Nephron (organoid): ENCODE data around the gene NR1I2.

Source experiments
- H3K27ac Mint-ChIP-seq, 3 experiments: 2 replicates each; pipeline ENCODE4 v1.8.0; 2020; ENCODE audit warnings: mixed read lengths in 3 of 3, mild to moderate bottlenecking in 2 of 3, moderate library complexity in 1 of 3
- H3K27me3 Mint-ChIP-seq: 2 replicates; pipeline ENCODE4 v1.8.0; 2021; ENCODE audit warnings: low read depth, mild to moderate bottlenecking, moderate library complexity, mixed read lengths
- H3K36me3 Mint-ChIP-seq: 2 replicates; pipeline ENCODE4 v1.8.0; 2020; ENCODE audit warnings: low read depth, mixed read lengths
- H3K4me1 Mint-ChIP-seq: 2 replicates; pipeline ENCODE4 v1.8.0; 2020; ENCODE audit warnings: mixed read lengths
- H3K4me3 Mint-ChIP-seq, 3 experiments: 2 replicates each; pipeline ENCODE4 v1.8.0; 2020; ENCODE audit warnings: mild to moderate bottlenecking in 3 of 3, mixed read lengths in 3 of 3, moderate library complexity in 2 of 3
- H3K9me3 Mint-ChIP-seq: 2 replicates; pipeline ENCODE4 v1.8.0; 2020; ENCODE audit warnings: mixed read lengths
- TF ChIP-seq, protein P1 (sequence below), 3 experiments: fragments of 200-600 bp; sonication (generic); IDR thresholded peaks; one replicate each; pipeline ENCODE4 v1.5.0; 2021; ENCODE audit warnings: antibody characterized with exemption in 3 of 3; ENCODE audit not compliant: unreplicated experiment in 3 of 3

Gene NR1I2

GRCh38 chr3:119800844-119801243 lies 18.9 kb downstream of the NR1I2 start:
- H3K4me1 Mint-ChIP-seq = no peaks in the 10 kb centered on the region
- H3K27ac Mint-ChIP-seq = no peak overlapping the region
- TF ChIP-seq, protein P1, sequence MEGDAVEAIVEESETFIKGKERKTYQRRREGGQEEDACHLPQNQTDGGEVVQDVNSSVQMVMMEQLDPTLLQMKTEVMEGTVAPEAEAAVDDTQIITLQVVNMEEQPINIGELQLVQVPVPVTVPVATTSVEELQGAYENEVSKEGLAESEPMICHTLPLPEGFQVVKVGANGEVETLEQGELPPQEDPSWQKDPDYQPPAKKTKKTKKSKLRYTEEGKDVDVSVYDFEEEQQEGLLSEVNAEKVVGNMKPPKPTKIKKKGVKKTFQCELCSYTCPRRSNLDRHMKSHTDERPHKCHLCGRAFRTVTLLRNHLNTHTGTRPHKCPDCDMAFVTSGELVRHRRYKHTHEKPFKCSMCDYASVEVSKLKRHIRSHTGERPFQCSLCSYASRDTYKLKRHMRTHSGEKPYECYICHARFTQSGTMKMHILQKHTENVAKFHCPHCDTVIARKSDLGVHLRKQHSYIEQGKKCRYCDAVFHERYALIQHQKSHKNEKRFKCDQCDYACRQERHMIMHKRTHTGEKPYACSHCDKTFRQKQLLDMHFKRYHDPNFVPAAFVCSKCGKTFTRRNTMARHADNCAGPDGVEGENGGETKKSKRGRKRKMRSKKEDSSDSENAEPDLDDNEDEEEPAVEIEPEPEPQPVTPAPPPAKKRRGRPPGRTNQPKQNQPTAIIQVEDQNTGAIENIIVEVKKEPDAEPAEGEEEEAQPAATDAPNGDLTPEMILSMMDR (IDR thresholded peaks at IDR 0.05; ENCODE audit: unreplicated experiment in 3 of 3) = no peak
- H3K27me3 Mint-ChIP-seq = peaks cover 3% of the 10 kb centered on the region
- H3K4me3 Mint-ChIP-seq = no peak overlapping the region
- H3K36me3 Mint-ChIP-seq = no peaks in the 10 kb centered on the region
- no peaks in the 10 kb centered on the region for H3K9me3 Mint-ChIP-seq

DNA sequence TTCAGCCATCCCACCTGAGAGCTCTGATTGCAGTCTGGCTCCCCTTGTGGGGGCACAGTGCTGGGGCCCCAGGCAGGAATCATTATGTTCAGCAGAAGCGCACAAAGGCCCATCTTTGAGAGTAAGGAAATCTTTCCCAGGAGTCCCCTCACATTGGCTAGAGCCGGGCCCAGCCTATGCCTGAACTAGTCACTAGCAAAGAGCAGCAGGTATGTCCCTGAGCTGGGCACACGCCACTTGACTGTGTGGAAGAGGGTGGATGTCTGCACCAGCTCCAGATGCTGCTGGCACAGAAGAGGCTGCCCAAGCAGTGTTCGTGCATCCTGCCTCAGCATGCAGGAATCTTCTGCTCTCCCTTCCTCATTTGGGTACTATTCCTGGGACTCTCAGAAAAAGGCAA lies 26.3 kb downstream of the NR1I2 start:
- no peaks in the 10 kb centered on the region for H3K9me3 Mint-ChIP-seq
- H3K4me3 Mint-ChIP-seq = no peak overlapping the region
- H3K36me3 Mint-ChIP-seq = no peaks in the 10 kb centered on the region
- no peaks in the 10 kb centered on the region for H3K4me1 Mint-ChIP-seq
- peaks cover 4% of the 10 kb centered on the region for H3K27me3 Mint-ChIP-seq
- TF ChIP-seq, protein P1 (IDR thresholded peaks at IDR 0.05; ENCODE audit: unreplicated experiment in 3 of 3) = no peak
- no peak overlapping the region for H3K27ac Mint-ChIP-seq

DNA sequence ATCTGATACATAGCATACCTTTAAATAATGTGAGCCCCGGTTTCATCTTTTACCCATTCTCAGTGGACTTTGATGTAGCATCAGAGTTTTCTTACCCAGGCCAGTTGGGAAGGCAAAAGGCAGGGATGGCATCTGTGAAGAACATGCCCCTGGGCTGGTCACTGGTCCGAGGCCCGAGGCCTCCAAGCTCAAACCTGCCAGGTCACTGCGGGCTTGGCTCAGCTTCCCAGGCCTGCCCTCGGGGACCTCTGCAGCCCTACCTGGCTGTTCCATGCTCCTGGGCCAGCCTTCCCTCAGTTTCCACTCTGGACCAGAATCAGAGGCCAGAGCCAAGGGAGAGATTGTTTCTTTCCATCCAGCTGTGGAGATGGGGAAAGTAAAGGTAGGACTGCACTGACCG lies 26.9 kb downstream of the NR1I2 start:
- Mint-ChIP-seq H3K4me3 (no peak overlapping the region), H3K9me3 (no peaks in the 10 kb centered on the region), H3K27ac (no peak overlapping the region), H3K27me3 (peaks cover 4% of the 10 kb centered on the region), H3K36me3 (no peaks in the 10 kb centered on the region), H3K4me1 (no peaks in the 10 kb centered on the region)
- TF ChIP-seq, protein P1 (IDR thresholded peaks at IDR 0.05; ENCODE audit: unreplicated experiment in 3 of 3) = no peak

DNA sequence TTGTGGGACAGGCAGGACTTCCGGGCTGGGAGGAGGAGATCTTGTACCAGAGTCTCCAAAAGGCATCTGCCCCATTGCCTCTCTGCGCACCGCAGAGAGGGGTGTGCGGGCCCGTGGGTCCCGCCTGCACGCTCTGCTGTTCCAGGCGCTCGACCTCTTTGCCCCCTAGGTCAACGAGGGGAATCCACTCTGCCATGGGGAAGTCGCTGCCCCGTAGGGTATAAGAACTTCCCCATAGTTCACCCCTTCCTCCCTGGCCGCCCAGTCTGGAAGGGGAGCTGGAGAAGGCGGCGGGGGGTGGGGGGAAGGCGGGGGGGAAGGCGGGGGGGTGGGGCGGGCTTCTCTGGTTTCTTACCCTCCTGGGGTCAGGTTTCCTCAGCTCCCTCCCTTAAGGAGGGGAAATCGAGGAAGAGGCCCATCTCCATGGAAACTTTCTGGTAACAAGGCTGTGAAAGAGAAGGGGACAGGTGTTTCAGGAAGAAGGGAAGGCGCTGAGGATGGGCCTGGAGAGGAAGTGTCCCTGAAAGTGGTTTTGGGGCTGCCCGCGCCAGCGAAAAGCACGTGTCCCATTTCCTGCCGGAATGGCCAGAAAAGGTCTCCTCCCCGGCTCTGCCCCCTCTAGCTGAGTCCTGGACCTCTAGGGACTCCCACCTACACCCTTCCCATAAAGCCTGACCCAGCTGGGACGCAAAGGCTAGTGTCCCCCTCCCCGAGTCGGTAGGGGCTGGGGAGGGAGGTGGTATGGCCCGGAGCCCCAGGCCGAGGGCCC lies 27.5 kb downstream of the NR1I2 start:
- no peaks in the 10 kb centered on the region for H3K36me3 Mint-ChIP-seq
- H3K27me3 Mint-ChIP-seq = peaks cover 4% of the 10 kb centered on the region
- H3K27ac Mint-ChIP-seq = no peak overlapping the region
- no peaks in the 10 kb centered on the region for H3K9me3 Mint-ChIP-seq
- H3K4me3 Mint-ChIP-seq = no peak overlapping the region
- H3K4me1 Mint-ChIP-seq = no peaks in the 10 kb centered on the region
- TF ChIP-seq, protein P1 (IDR thresholded peaks at IDR 0.05; ENCODE audit: unreplicated experiment in 3 of 3) = no peak

GRCh38 chr3:119810018-119810435 lies 28.1 kb downstream of the NR1I2 start:
- Mint-ChIP-seq H3K9me3 (no peaks in the 10 kb centered on the region), H3K27me3 (peaks cover 4% of the 10 kb centered on the region), H3K4me1 (no peaks in the 10 kb centered on the region), H3K36me3 (no peaks in the 10 kb centered on the region), H3K4me3 (no peak overlapping the region), H3K27ac (no peak overlapping the region)
- TF ChIP-seq, protein P1 (IDR thresholded peaks at IDR 0.05; ENCODE audit: unreplicated experiment in 3 of 3) = no peak

DNA sequence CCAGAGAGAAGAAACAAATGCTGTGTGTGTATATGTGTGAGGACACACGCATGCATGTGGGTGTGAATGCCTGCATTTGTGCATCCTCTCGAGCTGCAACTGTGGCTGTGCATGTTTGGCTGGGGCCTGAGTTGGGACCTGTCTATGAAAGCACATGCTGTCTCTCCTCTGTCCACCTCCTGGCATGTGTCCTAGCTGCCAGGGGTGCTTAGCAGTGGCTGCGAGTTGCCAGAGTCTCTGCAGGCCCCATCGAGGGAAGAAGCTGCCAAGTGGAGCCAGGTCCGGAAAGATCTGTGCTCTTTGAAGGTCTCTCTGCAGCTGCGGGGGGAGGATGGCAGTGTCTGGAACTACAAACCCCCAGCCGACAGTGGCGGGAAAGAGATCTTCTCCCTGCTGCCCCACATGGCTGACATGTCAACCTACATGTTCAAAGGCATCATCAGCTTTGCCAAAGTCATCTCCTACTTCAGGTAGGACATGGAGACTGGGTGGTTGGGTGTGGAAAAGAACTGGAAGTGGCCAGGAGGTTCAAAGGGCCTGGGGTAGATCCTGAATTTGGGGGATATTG lies 30.7 kb downstream of the NR1I2 start:
- TF ChIP-seq, protein P1 (IDR thresholded peaks at IDR 0.05; ENCODE audit: unreplicated experiment in 3 of 3) = no peak
- Mint-ChIP-seq H3K27ac (no peak overlapping the region), H3K4me1 (no peaks in the 10 kb centered on the region), H3K27me3 (peaks cover 6% of the 10 kb centered on the region), H3K36me3 (no peaks in the 10 kb centered on the region), H3K9me3 (no peaks in the 10 kb centered on the region), H3K4me3 (no peak overlapping the region)
